ENCODE results near the gene CFAP299. TPM values are rescaled to one million over a fixed set of nuclear protein-coding genes. Genes with fewer than 3 reads are reported as not detected.
"Not testable (repeated sequence)": the region's sequence is repeated elsewhere in the genome, so short reads cannot be mapped to it uniquely, and the experiment has no call there.

CFAP299 gene
- total RNA-seq, 2 experiments from 2014 or later: not detected

DNA sequence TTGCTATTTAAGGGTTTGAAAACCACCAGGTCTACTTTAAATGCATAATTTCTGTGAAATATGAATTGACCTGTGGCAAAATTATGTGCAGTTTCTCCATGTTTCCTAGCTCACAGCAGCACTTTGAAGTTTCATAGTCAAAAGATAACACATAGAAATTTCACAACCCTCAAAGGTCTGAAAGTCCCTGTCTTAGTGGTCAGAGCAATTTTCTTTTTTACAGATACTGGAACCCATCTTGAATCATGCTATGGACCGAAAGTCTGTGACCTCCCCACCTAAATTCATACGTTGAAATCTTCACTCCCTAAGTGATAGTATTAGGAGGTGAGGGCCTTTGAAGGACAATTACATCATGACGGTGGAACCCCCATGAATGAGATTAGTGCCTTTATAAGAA, 454.6 kb downstream of the CFAP299 start:
- ChIA-PET POLR2A (no interaction called here), CTCF (no interaction called here)
- no peak overlapping the region for H3K27ac Mint-ChIP-seq
- H3K36me3 Mint-ChIP-seq (ENCODE audit: low read depth): no peaks in the 10 kb centered on the region
- no peak for ATAC-seq
- H3K4me3 Mint-ChIP-seq: no peak overlapping the region
- no peaks in the 10 kb centered on the region for H3K9me3 Mint-ChIP-seq (ENCODE audit: insufficient read depth)
- peaks cover 10% of the 10 kb centered on the region for H3K4me1 Mint-ChIP-seq (ENCODE audit: low read depth)
- no peaks in the 10 kb centered on the region for H3K27me3 Mint-ChIP-seq (ENCODE audit: low read depth)
- DNase-seq: no peak

DNA sequence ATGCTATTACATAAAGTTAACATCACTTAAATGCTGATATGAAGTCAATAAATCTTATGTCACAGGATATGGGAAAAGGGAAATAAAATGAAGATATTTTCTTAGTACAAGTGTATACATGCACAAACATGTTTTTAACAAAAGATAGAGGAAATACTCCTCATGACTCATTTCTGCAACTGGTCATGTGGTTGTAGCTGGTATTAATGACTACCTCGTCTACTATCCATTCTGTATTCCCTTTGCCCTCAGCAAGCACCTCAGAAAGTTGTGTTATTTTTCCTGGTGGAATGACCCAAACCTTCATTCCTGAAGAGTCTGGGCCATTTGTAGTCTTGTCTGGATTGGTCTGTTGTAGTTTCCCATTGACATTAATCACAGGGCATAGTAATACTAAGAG, 458.1 kb downstream of the CFAP299 start:
- CTCF ChIA-PET; DNase-seq; H3K36me3 Mint-ChIP-seq (ENCODE audit: low read depth); H3K4me3 Mint-ChIP-seq; H3K27ac Mint-ChIP-seq; POLR2A ChIA-PET; H3K4me1 Mint-ChIP-seq (ENCODE audit: low read depth); H3K27me3 Mint-ChIP-seq (ENCODE audit: low read depth); ATAC-seq: not testable (repeated sequence)
- peaks cover 11% of the 10 kb centered on the region for H3K9me3 Mint-ChIP-seq (ENCODE audit: insufficient read depth)

DNA sequence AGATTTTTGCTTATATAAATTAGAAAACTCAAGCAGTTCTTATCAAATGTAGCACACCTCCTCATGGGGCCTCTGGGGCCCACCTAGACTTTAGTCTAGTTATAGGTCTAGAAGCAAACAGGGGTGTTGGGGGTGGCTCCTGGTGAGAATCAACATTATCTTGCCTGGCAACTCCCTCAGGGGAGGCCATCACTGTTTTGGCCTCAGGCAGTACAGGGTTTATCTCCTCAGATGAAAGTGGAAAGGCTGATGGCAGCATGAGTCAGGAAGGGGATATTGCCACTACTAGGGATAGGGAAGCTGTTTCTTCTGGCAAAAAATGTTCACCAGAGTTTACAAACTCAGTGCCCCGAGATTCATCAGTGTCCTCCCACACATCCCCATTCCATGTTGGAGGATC, 462.6 kb downstream of the CFAP299 start:
- Mint-ChIP-seq H3K9me3 (ENCODE audit: insufficient read depth) (peaks cover 11% of the 10 kb centered on the region), H3K36me3 (ENCODE audit: low read depth) (no peaks in the 10 kb centered on the region), H3K4me1 (ENCODE audit: low read depth) (no peaks in the 10 kb centered on the region), H3K27ac (no peak overlapping the region), H3K4me3 (no peak overlapping the region), H3K27me3 (ENCODE audit: low read depth) (no peaks in the 10 kb centered on the region)
- DNase-seq: peak; percentile 46
- peak; percentile 42 for ATAC-seq
- POLR2A ChIA-PET: no interaction called here
- CTCF ChIA-PET: no interaction called here

DNA sequence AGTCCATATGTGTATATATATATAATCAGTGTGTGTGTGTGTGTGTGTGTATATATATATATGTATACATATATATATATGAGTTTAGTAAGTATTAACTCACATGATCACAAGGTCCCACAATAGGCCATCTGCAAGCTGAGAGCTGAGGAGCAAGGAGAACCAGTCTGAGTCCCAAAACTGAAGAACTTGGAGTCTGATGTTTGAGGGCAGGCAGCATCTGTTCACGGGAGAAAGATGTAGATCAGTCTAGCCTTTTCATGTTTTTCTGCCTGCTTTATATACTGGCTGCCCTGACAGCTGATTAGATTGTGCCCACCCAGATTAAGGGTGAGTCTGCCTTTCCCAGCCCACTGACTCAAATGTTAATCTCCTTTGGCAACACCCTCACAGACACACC, 465.2 kb downstream of the CFAP299 start:
- POLR2A ChIA-PET; H3K27me3 Mint-ChIP-seq (ENCODE audit: low read depth); H3K4me1 Mint-ChIP-seq (ENCODE audit: low read depth); H3K4me3 Mint-ChIP-seq; CTCF ChIA-PET; H3K36me3 Mint-ChIP-seq (ENCODE audit: low read depth); H3K27ac Mint-ChIP-seq: not testable (repeated sequence)
- peak; percentile 33 for ATAC-seq
- peaks cover 11% of the 10 kb centered on the region for H3K9me3 Mint-ChIP-seq (ENCODE audit: insufficient read depth)
- peak; percentile 28 for DNase-seq

DNA sequence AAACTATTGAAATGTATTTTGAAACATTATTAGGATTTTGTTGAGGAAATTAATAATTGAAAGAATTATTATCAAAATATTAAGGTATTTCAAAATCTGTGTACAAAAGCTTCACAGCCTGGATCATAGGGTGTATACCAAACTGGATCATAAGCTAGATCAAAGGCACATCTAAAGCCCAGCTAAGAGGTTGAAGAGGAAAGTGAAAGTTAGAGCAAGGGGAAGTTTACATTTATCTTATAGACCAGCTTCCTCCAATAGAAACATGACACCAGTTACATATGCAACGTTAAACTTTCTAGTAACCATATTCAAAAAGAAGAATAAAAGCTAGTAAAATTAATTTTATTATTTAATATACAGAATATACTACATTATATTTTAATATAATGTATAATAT, 467.8 kb downstream of the CFAP299 start:
- Mint-ChIP-seq H3K27ac (no peak overlapping the region), H3K4me1 (ENCODE audit: low read depth) (no peaks in the 10 kb centered on the region), H3K27me3 (ENCODE audit: low read depth) (no peaks in the 10 kb centered on the region), H3K36me3 (ENCODE audit: low read depth) (no peaks in the 10 kb centered on the region), H3K9me3 (ENCODE audit: insufficient read depth) (peaks cover under 1% of the 10 kb centered on the region), H3K4me3 (no peak overlapping the region)
- no peak for DNase-seq
- ChIA-PET POLR2A (no interaction called here), CTCF (no interaction called here)
- peak; percentile 39 for ATAC-seq

DNA sequence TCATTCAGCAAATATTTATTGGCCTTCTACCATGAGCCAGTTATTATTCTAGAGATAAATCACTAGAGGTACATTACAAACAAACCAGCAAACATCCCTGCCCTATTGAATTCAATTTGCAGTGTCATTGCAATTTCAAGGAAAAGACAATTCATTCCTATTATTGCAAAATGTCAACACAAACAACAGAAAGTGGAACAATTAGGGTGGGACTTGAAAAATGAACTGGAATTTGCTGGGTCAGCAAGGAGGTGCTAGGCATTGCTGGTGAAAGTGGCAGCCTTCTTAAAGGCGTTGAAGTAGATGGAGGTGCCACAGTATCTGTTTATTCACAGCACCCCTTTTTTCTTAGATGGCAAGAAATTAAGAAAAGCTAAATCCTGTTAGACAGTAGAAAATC, 470.9 kb downstream of the CFAP299 start:
- POLR2A ChIA-PET: no interaction called here
- Mint-ChIP-seq H3K27me3 (ENCODE audit: low read depth) (no peaks in the 10 kb centered on the region), H3K27ac (no peak overlapping the region), H3K4me1 (ENCODE audit: low read depth) (no peaks in the 10 kb centered on the region), H3K9me3 (ENCODE audit: insufficient read depth) (no peaks in the 10 kb centered on the region), H3K36me3 (ENCODE audit: low read depth) (no peaks in the 10 kb centered on the region), H3K4me3 (no peak overlapping the region)
- DNase-seq: no peak
- ATAC-seq: no peak
- CTCF ChIA-PET: no interaction called here

DNA sequence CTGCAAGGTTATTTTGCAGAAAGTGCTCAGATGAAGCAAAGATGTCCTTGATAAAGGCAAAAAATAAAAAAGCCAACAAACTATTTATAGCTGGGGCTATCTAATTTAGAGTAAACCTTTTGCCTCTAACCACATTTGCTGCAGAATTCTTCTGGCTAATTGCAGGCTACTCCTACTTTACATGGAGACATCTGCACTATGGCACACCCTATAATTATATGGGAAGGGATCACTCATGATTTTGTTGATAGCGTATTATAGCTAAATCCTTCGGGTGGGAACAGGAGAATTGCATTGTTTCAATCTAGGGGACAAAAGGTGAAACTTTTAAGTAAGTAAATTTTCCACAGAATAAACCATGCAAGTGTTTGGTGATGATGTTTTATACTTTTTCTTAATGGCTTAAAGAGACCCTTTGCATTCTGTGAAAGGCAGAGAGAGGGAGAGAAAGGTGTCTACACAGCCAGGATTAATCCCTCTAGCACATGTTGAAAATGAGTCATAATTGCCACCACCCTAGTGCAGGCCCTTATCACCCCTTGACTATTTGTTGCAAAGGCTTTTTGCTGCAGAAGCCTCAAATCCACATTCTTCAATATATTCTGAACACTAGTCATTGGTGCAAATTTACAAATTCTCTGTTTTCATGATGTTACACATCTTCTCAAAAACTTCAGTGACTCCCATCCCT, 473.7 kb downstream of the CFAP299 start:
- H3K27ac Mint-ChIP-seq: no peak overlapping the region
- ATAC-seq: no peak
- no peak for DNase-seq
- CTCF ChIA-PET: no interaction called here
- no peaks in the 10 kb centered on the region for H3K36me3 Mint-ChIP-seq (ENCODE audit: low read depth)
- POLR2A ChIA-PET: no interaction called here
- H3K9me3 Mint-ChIP-seq (ENCODE audit: insufficient read depth): no peaks in the 10 kb centered on the region
- no peaks in the 10 kb centered on the region for H3K27me3 Mint-ChIP-seq (ENCODE audit: low read depth)
- H3K4me1 Mint-ChIP-seq (ENCODE audit: low read depth): no peaks in the 10 kb centered on the region
- H3K4me3 Mint-ChIP-seq: no peak overlapping the region

DNA sequence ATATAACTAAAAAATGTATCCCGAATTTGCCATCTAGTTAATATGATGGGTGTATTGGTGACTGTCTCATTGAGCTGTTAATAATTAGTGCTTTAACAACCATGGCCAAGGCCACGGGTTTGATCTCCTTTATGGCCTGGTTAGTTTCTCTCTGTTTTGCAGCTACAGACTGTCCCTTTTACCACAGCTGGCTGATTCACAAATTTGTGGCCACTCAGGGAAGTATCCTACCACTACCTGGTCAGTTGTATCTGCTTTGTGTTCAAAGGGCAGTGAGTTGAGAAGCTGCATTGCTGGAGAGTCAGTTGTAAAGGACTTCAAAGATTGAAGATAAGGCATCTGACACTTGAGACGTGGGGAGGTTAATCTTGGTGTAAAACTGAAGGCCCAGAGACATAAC, 475.9 kb downstream of the CFAP299 start:
- Mint-ChIP-seq H3K27me3 (ENCODE audit: low read depth) (no peaks in the 10 kb centered on the region), H3K36me3 (ENCODE audit: low read depth) (no peaks in the 10 kb centered on the region), H3K27ac (no peak overlapping the region), H3K9me3 (ENCODE audit: insufficient read depth) (no peaks in the 10 kb centered on the region), H3K4me1 (ENCODE audit: low read depth) (no peaks in the 10 kb centered on the region), H3K4me3 (no peak overlapping the region)
- ChIA-PET POLR2A (no interaction called here), CTCF (no interaction called here)
- DNase-seq (no peak), ATAC-seq (no peak)

DNA sequence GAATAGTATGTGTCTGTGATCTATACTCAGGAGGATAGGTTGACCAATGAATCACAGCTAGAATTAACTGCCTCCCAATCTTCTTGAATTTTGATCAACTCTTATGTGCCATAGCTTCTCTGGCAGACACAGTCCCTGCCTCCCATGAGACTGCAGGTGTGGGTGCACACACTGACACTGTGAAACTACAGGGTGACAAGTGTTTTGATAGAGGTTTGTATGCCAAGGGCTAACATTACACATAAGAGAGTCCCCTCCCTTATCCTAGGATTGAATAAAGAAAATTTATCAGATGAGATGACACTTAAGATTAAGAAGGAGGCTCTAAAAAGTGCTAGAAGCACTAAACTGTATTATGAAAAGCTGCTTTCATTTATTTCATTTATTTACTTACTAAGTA, 476.6 kb downstream of the CFAP299 start:
- POLR2A ChIA-PET: no interaction called here
- H3K4me1 Mint-ChIP-seq (ENCODE audit: low read depth): no peaks in the 10 kb centered on the region
- no peak overlapping the region for H3K27ac Mint-ChIP-seq
- H3K36me3 Mint-ChIP-seq (ENCODE audit: low read depth): no peaks in the 10 kb centered on the region
- H3K27me3 Mint-ChIP-seq (ENCODE audit: low read depth): no peaks in the 10 kb centered on the region
- DNase-seq (no peak), ATAC-seq (no peak)
- no peak overlapping the region for H3K4me3 Mint-ChIP-seq
- CTCF ChIA-PET: interaction anchor here (1.2 kb wide), 1 partner anchor 178 kb away, joined by 4 read pairs; no protein-coding TSS in a partner anchor
- H3K9me3 Mint-ChIP-seq (ENCODE audit: insufficient read depth): no peaks in the 10 kb centered on the region

DNA sequence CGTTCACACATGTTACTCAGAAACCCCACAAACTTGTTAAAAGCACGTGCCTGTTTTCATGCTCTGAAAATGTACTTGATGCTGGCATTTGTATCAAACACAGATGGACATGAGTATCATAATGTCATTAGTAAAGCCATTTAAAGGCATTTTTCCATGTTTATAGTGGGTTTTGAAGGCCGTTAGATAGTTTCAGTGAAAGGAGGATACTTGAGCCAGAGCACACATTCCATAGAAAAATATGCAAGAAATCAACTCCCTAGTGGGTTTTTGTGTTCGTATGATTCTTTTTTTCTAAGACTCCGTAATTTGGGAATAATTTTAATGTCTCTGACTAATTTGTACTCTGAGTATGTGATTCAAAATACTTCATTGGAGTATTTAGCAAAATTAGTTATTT, 478.7 kb downstream of the CFAP299 start:
- ChIA-PET CTCF (no interaction called here), POLR2A (no interaction called here)
- Mint-ChIP-seq H3K4me1 (ENCODE audit: low read depth) (no peaks in the 10 kb centered on the region), H3K9me3 (ENCODE audit: insufficient read depth) (no peaks in the 10 kb centered on the region), H3K27me3 (ENCODE audit: low read depth) (no peaks in the 10 kb centered on the region), H3K36me3 (ENCODE audit: low read depth) (no peaks in the 10 kb centered on the region), H3K27ac (no peak overlapping the region), H3K4me3 (no peak overlapping the region)
- no peak for DNase-seq
- ATAC-seq: no peak

DNA sequence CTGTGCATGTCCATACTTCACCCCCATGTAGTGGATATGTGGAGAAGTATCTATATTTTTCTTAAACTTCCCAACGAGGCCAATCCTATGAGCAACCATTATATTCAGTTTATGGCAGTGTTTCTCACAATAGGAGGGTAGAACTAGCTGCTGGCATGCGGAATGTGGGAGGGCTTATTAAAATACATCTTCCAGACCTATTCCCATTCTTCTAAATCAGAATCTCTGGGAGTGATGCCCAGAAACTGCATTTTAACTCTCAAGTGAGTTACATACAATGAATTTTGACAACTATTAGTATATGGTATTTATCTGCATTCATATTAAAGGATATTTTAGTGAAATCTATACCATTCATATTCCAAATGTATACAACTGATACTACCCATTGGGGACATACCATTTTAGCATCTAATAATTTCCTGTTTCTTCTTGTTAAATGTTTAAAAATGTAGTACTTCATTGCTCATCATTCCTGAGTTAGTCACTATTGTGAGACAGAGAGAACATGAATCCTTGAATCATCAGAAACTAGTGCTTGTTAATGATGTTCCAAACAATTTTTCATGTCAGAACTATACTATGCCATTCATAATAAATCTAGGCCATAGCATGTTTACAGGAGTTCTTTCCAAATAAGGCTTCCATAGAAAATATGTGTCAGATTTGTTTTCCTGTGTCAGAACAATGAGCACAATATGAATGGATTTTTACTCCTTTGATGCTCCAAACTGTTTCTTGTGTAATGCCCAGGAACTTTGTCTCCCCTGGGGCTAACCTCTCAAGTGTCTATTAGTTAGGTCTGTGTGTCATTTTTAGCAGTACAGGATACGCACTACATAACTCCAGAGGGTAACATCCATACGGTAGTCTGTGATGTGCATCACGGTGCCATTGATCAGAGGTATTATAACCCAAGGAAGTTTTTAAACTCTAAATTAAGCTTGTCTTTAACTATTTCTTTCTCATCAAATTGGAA, 496.1 kb downstream of the CFAP299 start:
- Mint-ChIP-seq H3K9me3 (ENCODE audit: insufficient read depth) (no peaks in the 10 kb centered on the region), H3K4me3 (no peak overlapping the region), H3K4me1 (ENCODE audit: low read depth) (no peaks in the 10 kb centered on the region), H3K27ac (no peak overlapping the region), H3K27me3 (ENCODE audit: low read depth) (no peaks in the 10 kb centered on the region), H3K36me3 (ENCODE audit: low read depth) (no peaks in the 10 kb centered on the region)
- POLR2A ChIA-PET: no interaction called here
- CTCF ChIA-PET: no interaction called here
- no peak for ATAC-seq
- DNase-seq: no peak

DNA sequence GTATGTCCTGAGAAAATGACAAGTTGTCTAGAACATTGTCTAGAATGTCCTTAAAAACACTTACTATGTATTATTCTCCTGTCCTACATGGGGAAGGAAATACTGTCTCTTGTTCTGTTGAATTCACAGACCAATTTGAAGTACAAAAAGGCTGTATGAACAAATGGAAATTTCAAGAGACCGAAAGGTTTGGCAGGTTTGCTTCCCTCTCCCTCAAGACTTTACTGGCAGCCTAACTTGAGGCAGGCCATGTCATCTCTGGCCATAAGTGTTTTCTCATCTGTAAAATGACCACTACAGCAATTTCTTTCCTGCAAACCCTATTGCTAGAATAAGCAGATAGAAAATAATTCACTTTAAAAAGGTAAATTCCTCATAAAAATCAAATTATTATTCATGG, 503.8 kb downstream of the CFAP299 start:
- Mint-ChIP-seq H3K36me3 (ENCODE audit: low read depth) (no peaks in the 10 kb centered on the region), H3K4me1 (ENCODE audit: low read depth) (no peaks in the 10 kb centered on the region), H3K27ac (no peak overlapping the region), H3K9me3 (ENCODE audit: insufficient read depth) (no peaks in the 10 kb centered on the region), H3K27me3 (ENCODE audit: low read depth) (no peaks in the 10 kb centered on the region), H3K4me3 (no peak overlapping the region)
- DNase-seq (no peak), ATAC-seq (no peak)
- CTCF ChIA-PET: no interaction called here
- POLR2A ChIA-PET: no interaction called here

All from activated CD8-positive, alpha-beta T cell treated with anti-CD3 and anti-CD28 coated beads, Interleukin-2, amount 10 ng/mL, durations not matched to agents 7 days and 5 days (primary cell).